GM08714 (cell line): Measurements from ENCODE around the gene KHK.
"Not testable (repeated sequence)": the region's sequence is repeated elsewhere in the genome, so short reads cannot be mapped to it uniquely, and the experiment has no call there.

Source experiments
- H3K4me3 ChIP-seq: fragments of 200-500 bp; sonication (Bioruptor generic); 2 replicates; pipeline ENCODE4 v1.5.1; 2014; ENCODE audit warnings: mild to moderate bottlenecking, low read length, inconsistent platforms
- ZNF274 ChIP-seq: IDR thresholded peaks from 2 replicates; pipeline ENCODE4 v1.6.1; 2012; ENCODE audit warnings: mild to moderate bottlenecking, low read depth, low read length

KHK gene

DNA sequence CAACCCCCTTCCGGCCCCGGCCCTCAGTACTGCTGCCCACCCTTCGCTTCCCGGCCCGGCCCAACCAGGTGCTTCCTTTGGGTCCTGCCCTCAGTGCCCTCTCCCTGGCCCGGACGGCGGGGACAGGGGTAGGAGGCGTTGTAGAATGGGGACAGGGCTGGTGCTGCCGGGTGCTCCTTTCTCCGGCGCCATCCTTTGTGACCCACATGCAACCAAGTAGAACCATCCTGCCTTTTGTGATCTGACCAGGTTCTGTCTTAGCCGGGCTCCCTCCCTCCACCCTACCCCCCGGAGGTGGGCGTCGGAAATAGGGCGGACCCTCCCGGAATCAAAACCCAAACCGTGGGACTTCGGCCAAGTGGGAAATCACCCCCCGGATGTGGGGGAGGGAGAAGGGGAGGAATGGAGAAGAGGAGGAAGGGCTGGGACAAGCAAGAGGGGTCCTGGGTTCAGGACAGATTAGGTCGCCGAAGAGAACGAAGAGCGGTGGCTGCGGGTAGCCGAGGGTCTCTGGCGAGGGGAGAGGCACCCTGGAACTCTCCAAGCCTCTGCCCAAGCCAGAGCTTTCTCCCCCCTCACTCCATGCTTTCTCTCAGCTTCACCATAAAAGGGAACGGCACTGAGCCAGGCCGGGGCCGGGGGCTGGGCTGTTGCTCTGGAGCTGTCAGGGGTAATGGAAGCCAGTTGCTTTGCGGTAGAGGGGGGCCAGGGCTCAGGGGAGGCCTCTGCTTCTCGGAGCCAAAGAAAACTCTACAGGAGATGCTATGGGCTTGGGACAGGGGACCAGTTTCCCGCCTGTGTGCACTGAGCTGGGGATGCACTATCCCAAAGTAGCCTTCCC, 14.4 kb upstream of the KHK start:
- peak overlapping the region; percentile 69; the same call in 1 of the 2 replicates for H3K4me3 ChIP-seq
- no peak for TF ChIP-seq ZNF274

DNA sequence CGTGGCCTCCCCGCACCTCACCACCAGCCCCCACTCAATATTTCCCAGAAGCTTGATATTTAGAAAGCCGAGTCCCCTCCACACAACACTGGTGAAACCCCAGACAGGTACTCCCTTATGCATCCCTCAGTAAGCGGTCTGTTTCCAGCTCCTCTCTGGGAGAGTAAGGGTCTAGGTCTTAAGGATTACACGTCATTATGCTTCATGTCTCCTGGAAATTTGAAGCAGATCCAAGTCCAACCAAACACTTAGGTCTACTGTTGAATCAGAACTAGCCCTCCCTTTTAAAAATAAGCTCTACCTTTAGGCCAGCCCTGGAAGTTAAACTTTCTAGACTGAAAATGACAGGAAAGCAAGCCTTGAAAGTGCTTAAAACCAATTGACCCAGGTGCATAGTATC, 13.7 kb upstream of the KHK start:
- TF ChIP-seq ZNF274, result no peak
- H3K4me3 ChIP-seq, result no peak overlapping the region; the same call in 1 of the 2 replicates

DNA sequence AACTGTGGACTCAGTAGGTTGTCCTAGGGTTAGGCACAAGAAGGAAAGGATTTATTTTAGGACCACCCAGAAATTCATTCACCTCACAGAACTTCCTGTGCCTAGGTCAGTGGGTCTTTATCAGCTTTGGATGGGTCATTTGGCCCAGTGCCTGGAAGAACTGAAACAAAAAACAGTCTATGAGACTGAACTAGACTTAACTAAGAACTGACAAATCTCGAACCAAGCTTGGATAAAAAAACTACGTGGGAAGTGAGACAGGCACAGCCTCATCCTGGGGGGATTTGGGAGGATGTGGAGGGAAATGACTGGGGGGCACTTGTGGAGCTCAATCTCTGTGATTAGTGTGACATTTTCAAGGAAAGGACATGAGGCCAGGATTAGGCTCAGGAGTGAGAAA, 12.8 kb upstream of the KHK start:
- no peak overlapping the region for H3K4me3 ChIP-seq
- no peak for TF ChIP-seq ZNF274

DNA sequence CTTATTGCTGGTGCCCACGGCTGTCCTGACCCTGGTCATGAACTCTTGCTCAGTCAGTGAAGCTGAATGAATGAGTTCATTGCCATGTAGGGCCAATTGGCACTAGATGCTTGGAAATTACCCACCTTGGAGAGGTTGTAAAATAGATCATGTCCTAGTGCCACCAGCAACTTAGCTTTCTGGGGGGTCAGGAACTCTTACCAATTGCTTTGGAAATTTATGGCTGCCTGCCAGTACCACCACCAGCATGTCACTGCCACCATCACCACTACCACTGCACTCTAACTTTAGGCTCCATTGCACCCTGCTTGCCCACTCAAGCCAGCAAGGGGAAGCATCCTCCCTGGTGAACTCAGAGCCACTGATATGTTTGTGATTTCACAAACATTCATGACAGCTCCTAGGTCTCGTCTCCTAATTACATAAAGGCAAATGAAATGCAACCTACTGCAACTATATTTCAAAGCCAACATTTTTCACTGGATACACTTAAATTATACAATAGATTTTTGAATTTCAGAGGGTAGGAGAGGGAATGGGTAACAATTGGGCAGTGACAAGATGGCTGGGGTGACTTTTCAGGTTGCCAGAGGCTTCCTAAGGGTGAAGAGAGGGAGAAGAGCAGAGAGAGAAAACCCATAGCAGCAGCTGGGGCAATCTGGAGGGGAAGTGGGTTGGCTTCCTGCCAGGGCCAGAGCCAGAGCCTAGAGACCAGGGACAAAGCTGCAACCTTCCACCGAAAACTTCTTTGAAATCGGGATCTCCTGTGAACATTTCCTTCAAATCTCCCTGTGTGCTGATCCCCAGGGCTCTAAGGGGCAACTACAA, 11.6 kb upstream of the KHK start:
- no peak overlapping the region; the same call in 1 of the 2 replicates for H3K4me3 ChIP-seq
- no peak for TF ChIP-seq ZNF274

DNA sequence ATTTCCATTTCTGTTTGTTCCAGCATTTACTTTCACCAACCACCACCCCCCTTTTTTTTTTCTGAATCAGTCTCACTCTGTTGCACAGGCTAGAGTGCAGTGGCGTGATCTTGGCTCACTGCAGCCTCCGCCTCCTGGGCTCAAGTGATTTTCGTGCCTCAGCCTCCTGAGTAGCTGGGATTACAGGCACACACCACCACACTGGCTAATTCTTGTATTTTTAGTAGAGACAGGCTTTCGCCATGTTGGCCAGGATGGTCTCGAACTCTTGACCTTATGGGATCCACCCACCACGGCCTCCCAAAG, 11.1 kb upstream of the KHK start:
- not testable (repeated sequence) for H3K4me3 ChIP-seq

DNA sequence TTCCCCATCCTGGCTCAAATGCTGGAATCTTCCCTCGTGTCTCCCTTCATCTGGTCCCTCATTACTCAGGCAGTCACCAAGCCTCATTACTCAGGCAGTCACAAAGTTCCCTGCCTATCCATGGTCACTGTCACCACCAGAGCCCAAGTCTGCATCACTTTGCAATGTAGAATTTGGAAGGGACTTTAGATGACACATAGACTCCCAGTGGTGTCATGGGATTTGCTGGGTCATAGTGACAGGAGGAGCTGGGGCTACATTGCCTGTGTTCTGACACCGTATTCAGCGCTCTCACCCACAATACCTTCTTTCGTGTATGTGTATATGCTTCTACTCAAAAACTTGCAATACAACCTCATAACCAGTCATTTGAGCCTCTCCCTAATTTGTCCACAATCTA, 10.2 kb upstream of the KHK start:
- H3K4me3 ChIP-seq, result no peak overlapping the region

DNA sequence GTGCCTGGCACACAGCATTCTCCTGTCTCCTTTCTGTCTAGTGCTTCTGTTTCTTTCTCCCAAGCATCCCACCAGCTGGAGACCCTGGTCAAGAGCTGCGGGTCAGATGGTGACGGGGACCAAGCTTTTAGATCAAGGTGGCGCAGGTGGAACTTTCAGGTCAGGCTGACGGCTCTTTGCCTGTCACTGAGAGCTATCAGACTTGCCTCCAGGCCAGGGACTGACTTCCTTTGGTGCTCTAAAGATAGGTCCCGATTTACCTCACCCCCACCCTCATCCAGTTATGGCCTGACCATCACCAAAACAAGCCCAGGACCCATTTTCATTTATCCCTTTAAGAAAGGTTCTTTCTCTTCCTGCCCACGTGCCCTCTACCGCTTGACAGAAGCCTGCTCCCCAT, 9.3 kb upstream of the KHK start:
- TF ChIP-seq ZNF274, result no peak
- H3K4me3 ChIP-seq, result no peak overlapping the region

More for the DNA sequence above, 10.2 kb upstream of the KHK start:
- TF ChIP-seq ZNF274, result no peak

DNA sequence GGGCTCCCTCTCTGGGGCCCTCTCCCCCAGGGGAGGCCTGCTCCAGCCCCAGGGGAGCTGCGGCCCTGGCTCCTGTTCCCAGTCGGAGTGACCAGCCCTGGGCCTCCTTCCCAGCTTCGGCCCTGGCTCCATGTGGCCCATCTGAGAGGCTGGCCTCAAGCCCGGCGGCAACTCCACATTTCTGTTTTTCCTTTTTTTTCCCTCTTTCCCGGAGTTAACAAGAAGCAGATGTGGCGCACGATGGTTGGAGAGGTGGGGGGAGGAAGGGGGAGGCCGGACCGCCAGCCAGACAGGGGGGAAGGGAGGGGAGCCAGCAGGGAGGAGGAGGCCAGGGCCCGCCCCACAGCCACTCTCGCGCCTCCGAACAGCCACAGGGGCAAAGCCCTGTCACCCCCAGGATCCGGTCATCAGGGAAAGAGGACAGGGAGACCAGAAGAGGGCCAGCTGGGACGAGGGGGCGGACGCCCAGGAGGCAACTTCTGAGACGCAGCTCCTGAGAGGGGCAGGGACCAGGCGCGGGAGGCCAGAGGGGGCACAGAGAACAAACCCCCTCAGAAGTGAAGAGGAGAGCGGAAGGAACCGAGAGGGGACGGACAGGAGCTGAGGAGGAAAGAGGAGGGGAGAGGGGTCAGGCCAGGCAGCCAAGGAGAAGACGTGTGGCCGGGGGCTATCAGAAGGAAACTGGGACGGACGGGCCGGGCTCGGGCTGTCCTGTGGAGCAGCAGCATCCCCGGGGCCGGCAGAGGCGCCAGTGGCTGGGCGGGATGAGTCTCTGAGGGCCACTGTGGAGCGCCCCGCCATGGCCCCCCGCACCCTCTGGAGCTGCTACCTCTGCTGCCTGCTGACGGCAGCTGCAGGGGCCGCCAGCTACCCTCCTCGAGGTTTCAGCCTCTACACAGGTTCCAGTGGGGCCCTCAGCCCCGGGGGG, 8.0 kb upstream of the KHK start, which contains the start of gene EMILIN1:
TSS of gene EMILIN1 (plus strand) at position 349 of the 928 bp plus-strand sequence. CDS start at position 800, 451 bp downstream.
- no peak for TF ChIP-seq ZNF274
- H3K4me3 ChIP-seq, result peak within 1 kb of the TSS; percentile 64; the same call in 1 of the 2 replicates

DNA sequence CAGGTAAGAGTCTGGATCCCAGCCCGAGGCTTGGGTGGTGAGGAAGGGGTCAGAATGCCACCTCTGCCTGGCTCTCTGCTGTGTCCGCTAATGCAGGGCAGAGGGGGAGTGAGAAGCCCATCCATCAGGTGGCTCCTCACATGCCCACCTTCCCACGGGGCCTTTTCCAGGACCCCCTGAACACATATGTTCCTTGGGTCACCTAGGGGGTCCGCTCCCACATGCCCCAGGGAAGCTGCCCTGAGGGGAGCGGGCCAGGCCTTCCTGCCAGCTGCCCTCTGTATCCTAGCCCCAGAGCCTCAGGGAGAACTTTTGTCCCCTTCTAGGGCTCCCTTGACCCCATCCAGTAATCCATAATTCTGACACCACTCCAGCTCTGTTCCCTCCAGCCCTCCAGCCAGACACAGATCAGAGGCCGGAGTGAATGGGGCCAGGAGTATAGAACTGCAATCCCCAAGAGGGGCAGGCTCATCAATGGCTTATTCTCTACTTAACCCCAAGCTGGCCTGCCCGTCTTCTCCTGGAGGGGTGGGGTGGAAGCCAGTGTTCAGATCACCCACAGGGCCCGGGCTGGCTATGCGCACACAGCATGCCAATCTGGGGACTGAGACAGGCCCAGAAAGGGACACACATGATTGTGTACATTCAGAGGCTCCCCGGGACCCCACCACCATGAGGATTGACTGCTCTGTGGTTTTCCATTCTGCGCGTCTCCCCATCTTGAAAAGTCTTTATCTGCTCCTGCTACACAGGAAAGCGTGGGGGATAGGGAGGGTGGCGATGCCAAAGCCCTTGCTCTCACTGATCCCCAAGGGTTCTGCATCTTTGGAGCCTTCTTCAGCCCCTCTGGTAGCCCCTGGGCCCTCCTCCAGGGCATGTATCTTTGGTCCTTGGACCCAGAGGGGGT, 7.1 kb upstream of the KHK start:
- peak overlapping the region; percentile 64; the same call in 1 of the 2 replicates for H3K4me3 ChIP-seq
- no peak for TF ChIP-seq ZNF274

DNA sequence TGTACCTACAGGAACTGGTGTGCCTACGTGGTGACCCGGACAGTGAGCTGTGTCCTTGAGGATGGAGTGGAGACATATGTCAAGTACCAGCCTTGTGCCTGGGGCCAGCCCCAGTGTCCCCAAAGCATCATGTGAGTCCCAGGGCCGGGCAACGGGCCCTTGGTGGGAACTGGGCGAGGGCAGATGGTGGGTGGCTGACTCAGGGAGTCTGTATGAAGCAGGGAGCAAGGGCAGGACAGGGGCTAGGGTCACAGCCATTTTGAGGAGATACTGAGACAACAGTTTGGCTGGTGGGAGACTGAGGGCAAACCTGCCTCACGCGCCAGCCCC, 6.5 kb upstream of the KHK start:
- no peak for TF ChIP-seq ZNF274
- H3K4me3 ChIP-seq, result peak overlapping the region; percentile 64; the same call in 1 of the 2 replicates

DNA sequence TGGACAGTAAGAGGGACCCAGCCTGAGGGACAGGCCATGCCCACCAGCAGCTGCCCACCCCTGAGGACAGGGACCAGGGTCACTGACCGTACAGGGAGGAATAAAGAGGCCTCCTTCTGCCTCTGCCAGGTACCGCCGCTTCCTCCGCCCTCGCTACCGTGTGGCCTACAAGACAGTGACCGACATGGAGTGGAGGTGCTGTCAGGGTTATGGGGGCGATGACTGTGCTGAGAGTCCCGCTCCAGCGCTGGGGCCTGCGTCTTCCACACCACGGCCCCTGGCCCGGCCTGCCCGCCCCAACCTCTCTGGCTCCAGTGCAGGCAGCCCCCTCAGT, 6.0 kb upstream of the KHK start:
- H3K4me3 ChIP-seq, result peak overlapping the region; percentile 64; the same call in 1 of the 2 replicates

DNA sequence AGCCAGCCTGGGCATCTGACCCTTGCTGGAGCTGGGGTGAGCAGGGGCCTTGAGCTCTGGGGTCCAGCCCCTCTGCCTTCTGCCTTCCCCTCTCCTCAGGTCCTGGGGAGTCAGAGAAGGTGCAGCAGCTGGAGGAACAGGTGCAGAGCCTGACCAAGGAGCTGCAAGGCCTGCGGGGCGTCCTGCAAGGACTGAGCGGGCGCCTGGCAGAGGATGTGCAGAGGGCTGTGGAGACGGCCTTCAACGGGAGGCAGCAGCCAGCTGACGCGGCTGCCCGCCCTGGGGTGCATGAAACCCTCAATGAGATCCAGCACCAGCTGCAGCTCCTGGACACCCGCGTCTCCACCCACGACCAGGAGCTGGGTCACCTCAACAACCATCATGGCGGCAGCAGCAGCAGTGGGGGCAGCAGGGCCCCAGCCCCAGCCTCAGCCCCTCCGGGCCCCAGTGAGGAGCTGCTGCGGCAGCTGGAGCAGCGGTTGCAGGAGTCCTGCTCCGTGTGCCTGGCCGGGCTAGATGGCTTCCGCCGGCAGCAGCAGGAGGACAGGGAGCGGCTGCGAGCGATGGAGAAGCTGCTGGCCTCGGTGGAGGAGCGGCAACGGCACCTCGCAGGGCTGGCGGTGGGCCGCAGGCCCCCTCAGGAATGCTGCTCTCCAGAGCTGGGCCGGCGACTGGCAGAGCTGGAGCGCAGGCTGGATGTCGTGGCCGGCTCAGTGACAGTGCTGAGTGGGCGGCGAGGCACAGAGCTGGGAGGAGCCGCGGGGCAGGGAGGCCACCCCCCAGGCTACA, 4.4 kb upstream of the KHK start:
- no peak overlapping the region; the same call in 1 of the 2 replicates for H3K4me3 ChIP-seq
- no peak for TF ChIP-seq ZNF274

More for the DNA sequence above, 6.0 kb upstream of the KHK start:
- no peak for TF ChIP-seq ZNF274
